Sigmoid colon (tissue), 7 donors: ENCODE data around the gene SFMBT2. TPM values are rescaled to one million over a fixed set of nuclear protein-coding genes. Genes with fewer than 3 reads are reported as not detected.

Experiments used
- DNase-seq: peaks from one replicate; pipeline ENCODE4 v3.0.0-alpha.2; 2019
- H3K27ac ChIP-seq, 4 donors: fragments of 200-600 bp; sonication (generic); one replicate each; pipeline ENCODE4 v1.5.1; 2016 to 2019; ENCODE audit warnings: mild to moderate bottlenecking in 1 of 4
- H3K27me3 ChIP-seq, 3 donors: fragments of 200-600 bp; sonication (generic); one replicate each; pipeline ENCODE4 v1.5.1; 2019; ENCODE audit warnings: mild to moderate bottlenecking in 1 of 3
- H3K36me3 ChIP-seq, 4 donors: fragments of 200-600 bp; sonication (generic); one replicate each; pipeline ENCODE4 v1.5.1; 2016 to 2019
- H3K4me1 ChIP-seq, 4 donors: fragments of 200-600 bp; sonication (generic); one replicate each; pipeline ENCODE4 v1.5.1; 2017 to 2019
- H3K4me3 ChIP-seq, 4 donors: fragments of 200-600 bp; sonication (generic); one replicate each; pipeline ENCODE4 v1.5.1; 2017 to 2019; ENCODE audit warnings: mild to moderate bottlenecking in 2 of 4, moderate library complexity in 1 of 4
- H3K9me3 ChIP-seq, 4 donors: fragments of 200-600 bp in 3 of 4; sonication (generic) in 3 of 4; one replicate each; pipeline versions ENCODE4 v1.5.1 to v1.6.1; 2013 to 2019
- EP300 ChIP-seq, 4 donors: sonication (generic); formaldehyde crosslinking; IDR thresholded peaks; one replicate each; pipeline ENCODE4 v1.6.1; 2017; ENCODE audit warnings: antibody characterized with exemption in 4 of 4
- POLR2A ChIP-seq, 2 donors: fragments of 450-650 bp; IDR thresholded peaks; one replicate each; pipeline ENCODE4 v1.6.1; 2016; ENCODE audit warnings: antibody characterized with exemption in 2 of 2, mild to moderate bottlenecking in 2 of 2, moderate library complexity in 2 of 2
- POLR2AphosphoS5 ChIP-seq, 4 donors: sonication (generic); formaldehyde crosslinking; IDR thresholded peaks; one replicate each; pipeline ENCODE4 v1.6.1; 2017; ENCODE audit warnings: antibody characterized with exemption in 4 of 4
- WGBS, 2 donors: extraction: QIAGEN DNeasy Blood & Tissue Kit; methylation state at CpG; one replicate each; pipeline ENCODE4 v1.1.7; 2013; 5-methylcytosine and 5-hydroxymethylcytosine counted together
- intact Hi-C: fragments of 100-400 bp; cut with DNase I; formaldehyde crosslinking; loops from one replicate; pipeline ENCODE4 v1.15.1; 2023
- polyA plus RNA-seq, 3 donors: library from polyadenylated mRNA; stranded (reverse); fragments of 200-250 nt; gene quantifications; one replicate each; pipeline ENCODE4 v1.2.3, GENCODE V29; 2013
- total RNA-seq, 4 donors: library from RNA; depleted of rRNA; stranded (reverse); fragments of >200 nt; gene quantifications; one replicate each; pipeline ENCODE4 v1.1.0, GENCODE V29; 2016
- TF ChIP-seq, protein P1 (sequence below), 4 experiments: fragments of 450-650 bp in 3 of 4; fragments of 200-600 bp in 1 of 4; IDR thresholded peaks; one replicate each; pipeline ENCODE4 v1.5.1; 2016 to 2019; ENCODE audit warnings: antibody characterized with exemption in 4 of 4, mild to moderate bottlenecking in 3 of 4, moderate library complexity in 2 of 4
- donor health status: healthy with polysubstance abuse.
- donor health status: Bipolar disorder and iron deficiency.
- donor health status: healthy.

SFMBT2 gene
- total and polyA plus RNA-seq, 7 donors = 0.60 to 6.4 (median 4.2) TPM

DNA sequence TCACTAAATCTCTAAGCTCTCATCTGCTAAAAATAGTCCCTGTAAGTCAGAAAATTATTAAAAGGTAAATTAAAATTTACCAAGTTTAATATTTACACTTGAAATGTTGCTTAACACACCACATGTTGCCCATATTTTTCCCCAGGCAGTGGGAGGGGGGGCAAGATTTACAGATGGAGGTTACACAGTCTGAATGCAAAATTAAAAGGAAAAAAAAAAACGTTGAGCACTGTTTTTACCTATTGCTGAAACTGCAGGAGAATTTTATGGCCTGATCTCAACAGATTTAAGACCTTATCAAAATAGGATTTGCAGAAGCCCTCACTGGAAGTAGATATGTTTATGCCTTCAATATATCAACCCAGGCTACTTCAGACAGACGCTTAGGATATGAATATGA is 133.4 kb downstream of the SFMBT2 start:
- intact Hi-C loops = no loop called here
- TF ChIP-seq EP300 (IDR thresholded peaks at IDR 0.05) (no peak), POLR2A (IDR thresholded peaks at IDR 0.05) (no peak), POLR2AphosphoS5 (IDR thresholded peaks at IDR 0.05) (no peak)
- TF ChIP-seq, protein P1, sequence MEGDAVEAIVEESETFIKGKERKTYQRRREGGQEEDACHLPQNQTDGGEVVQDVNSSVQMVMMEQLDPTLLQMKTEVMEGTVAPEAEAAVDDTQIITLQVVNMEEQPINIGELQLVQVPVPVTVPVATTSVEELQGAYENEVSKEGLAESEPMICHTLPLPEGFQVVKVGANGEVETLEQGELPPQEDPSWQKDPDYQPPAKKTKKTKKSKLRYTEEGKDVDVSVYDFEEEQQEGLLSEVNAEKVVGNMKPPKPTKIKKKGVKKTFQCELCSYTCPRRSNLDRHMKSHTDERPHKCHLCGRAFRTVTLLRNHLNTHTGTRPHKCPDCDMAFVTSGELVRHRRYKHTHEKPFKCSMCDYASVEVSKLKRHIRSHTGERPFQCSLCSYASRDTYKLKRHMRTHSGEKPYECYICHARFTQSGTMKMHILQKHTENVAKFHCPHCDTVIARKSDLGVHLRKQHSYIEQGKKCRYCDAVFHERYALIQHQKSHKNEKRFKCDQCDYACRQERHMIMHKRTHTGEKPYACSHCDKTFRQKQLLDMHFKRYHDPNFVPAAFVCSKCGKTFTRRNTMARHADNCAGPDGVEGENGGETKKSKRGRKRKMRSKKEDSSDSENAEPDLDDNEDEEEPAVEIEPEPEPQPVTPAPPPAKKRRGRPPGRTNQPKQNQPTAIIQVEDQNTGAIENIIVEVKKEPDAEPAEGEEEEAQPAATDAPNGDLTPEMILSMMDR (IDR thresholded peaks at IDR 0.05) = no peak
- H3K27me3 ChIP-seq = no peaks in the 10 kb centered on the region
- H3K9me3 ChIP-seq = no peaks in the 10 kb centered on the region
- H3K36me3 ChIP-seq = no peaks in the 10 kb centered on the region
- no peak for DNase-seq
- WGBS, 2 donors = 46 to 70% methylated on average over 2 of the region's 2 CpGs
- H3K4me1 ChIP-seq = no peaks in the 10 kb centered on the region
- no peak overlapping the region for H3K4me3 ChIP-seq
- no peak overlapping the region for H3K27ac ChIP-seq

DNA sequence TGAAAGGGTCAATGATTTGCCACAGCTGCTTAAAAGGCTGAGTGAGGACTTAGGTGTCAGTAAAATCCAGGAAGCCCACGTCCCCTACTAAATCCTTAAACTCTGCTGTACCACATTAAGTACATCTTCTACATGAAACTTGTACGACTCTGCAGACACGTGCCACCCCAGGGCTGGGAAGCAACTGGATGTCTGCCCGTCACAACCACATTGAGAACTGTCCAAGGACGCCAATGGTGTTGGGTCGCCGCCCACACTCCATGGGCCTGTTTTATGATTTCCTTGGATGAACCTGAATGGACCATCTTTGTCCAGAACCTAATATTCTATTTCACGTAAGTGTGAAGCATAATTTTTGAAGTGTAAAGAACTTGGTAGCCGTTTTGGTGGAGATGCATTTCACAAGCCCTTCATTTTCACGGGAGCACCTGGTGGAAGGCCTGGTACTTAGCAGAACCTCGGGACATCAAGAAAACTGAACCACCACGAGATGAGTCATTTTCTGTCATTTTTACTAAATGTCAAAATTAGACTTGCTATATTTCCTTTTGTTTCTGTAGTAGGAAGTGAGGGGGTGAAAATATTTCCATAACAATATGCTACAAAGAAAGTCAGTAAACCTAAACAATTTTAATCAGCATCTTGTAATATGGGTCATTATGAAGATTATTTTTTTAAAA is 134.9 kb downstream of the SFMBT2 start:
- Histone ChIP-seq H3K36me3 (no peaks in the 10 kb centered on the region), H3K4me1 (no peaks in the 10 kb centered on the region), H3K4me3 (no peak overlapping the region), H3K27me3 (no peaks in the 10 kb centered on the region), H3K9me3 (no peaks in the 10 kb centered on the region), H3K27ac (no peak overlapping the region)
- no peak for DNase-seq
- intact Hi-C loops = no loop called here
- WGBS, 2 donors = 78 to 86% methylated on average over 12 of the region's 12 CpGs
- TF ChIP-seq POLR2AphosphoS5 (IDR thresholded peaks at IDR 0.05) (no peak), POLR2A (IDR thresholded peaks at IDR 0.05) (no peak), EP300 (IDR thresholded peaks at IDR 0.05) (no peak)
- TF ChIP-seq, protein P1 (IDR thresholded peaks at IDR 0.05) = no peak

DNA sequence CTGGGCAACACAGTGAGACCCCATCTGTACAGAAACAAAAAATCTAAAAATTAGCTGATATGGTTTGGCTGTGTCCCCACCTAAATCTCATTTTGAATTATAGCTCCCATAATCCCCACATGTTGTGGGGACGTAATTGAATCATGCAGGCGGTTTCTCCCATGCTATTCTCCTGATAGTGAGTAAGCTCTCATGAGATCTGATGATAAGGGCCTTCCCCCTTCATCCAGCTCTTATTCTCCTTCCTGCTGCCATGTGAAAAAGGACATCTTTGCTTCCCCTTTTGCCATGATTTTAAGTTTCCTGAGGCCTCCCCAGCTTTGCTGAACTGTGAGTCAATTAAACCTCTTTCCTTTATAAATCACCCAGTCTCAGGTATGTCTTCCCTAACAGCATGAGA is 136.5 kb downstream of the SFMBT2 start:
- Histone ChIP-seq H3K27ac (no peak overlapping the region), H3K4me3 (no peak overlapping the region), H3K27me3 (no peaks in the 10 kb centered on the region), H3K4me1 (peaks cover 0 to 13% (median 10%) of the 10 kb centered on the region in 4 donors), H3K9me3 (no peaks in the 10 kb centered on the region), H3K36me3 (no peaks in the 10 kb centered on the region)
- intact Hi-C loops = no loop called here
- DNase-seq = no peak
- TF ChIP-seq POLR2A (IDR thresholded peaks at IDR 0.05) = no peak
- TF ChIP-seq, protein P1 (IDR thresholded peaks at IDR 0.05) = no peak
- no peak for TF ChIP-seq POLR2AphosphoS5 (IDR thresholded peaks at IDR 0.05)
- no peak for TF ChIP-seq EP300 (IDR thresholded peaks at IDR 0.05)
- 89 to 95% methylated on average over 2 of the region's 2 CpGs for WGBS, 2 donors

DNA sequence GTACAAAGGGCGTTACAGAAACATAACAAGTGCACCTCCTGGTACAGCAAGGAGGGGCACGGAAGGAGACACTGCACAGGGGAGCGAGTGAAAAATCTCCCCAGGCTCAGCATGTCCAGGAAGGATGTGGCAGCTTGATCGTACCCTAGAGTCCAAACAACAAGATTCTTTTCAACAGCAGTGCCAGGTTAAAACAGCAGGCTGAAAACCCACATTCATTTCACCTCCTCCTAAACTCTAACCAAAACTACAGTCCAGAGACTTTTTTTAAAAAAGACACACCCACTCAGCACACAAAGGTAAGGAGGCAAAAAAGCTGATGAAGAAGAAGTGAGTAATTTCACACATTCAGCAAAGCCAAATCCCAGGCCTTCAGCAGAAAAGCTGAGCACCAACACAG is 138.8 kb downstream of the SFMBT2 start:
- H3K4me3 ChIP-seq = no peak overlapping the region
- intact Hi-C loops = no loop called here
- H3K4me1 ChIP-seq = peaks cover 0 to 22% (median 12%) of the 10 kb centered on the region in 4 donors
- H3K36me3 ChIP-seq = no peaks in the 10 kb centered on the region
- H3K9me3 ChIP-seq = no peaks in the 10 kb centered on the region
- DNase-seq = no peak
- H3K27ac ChIP-seq = no peak overlapping the region
- H3K27me3 ChIP-seq = no peaks in the 10 kb centered on the region
- WGBS, 2 donors = 49 to 69% methylated on average over 4 of the region's 4 CpGs
- TF ChIP-seq POLR2AphosphoS5 (IDR thresholded peaks at IDR 0.05) (no peak), POLR2A (IDR thresholded peaks at IDR 0.05) (no peak), EP300 (IDR thresholded peaks at IDR 0.05) (no peak)
- TF ChIP-seq, protein P1 (IDR thresholded peaks at IDR 0.05) = no peak
